GM12872 (cell line): ENCODE results near the gene SERPINF2.

ENCODE experiments used
- CTCF ChIP-seq: IDR thresholded peaks from 3 replicates; pipeline ENCODE4 v1.5.1; 2011; ENCODE audit warnings: low read depth, mild to moderate bottlenecking, low read length, moderate library complexity; ENCODE audit not compliant: insufficient read depth

The SERPINF2 gene

GRCh38 chr17:1714427-1714979, 28.2 kb upstream of the SERPINF2 start:
- no peak for TF ChIP-seq CTCF

GRCh38 chr17:1714980-1715802, 27.5 kb upstream of the SERPINF2 start:
- no peak for TF ChIP-seq CTCF

GRCh38 chr17:1715803-1716075, 26.9 kb upstream of the SERPINF2 start:
- TF ChIP-seq CTCF = no peak

- 0 out of 3 replicates have a peak, but pooled peaks have one; percentile 11 for TF ChIP-seq CTCF
Observed at GRCh38 chr17:1716076-1716911, 26.4 kb upstream of the SERPINF2 start.

- no peak for TF ChIP-seq CTCF
Observed at GRCh38 chr17:1716912-1717695, 25.6 kb upstream of the SERPINF2 start.

GRCh38 chr17:1718362-1719165, 24.1 kb upstream of the SERPINF2 start:
- TF ChIP-seq CTCF = no peak
